Lower lobe of right lung (tissue), 2 donors: ENCODE measurements around the gene RAB11FIP3. TPM values are rescaled to one million over a fixed set of nuclear protein-coding genes. Genes with fewer than 3 reads are reported as not detected.

ENCODE experiments used
- ATAC-seq, 2 donors: fragments of 200-7000 bp; cut with Tn5 transposase; one replicate each; pipeline ENCODE4 v1.9.1; 2020 to 2022; ENCODE audit warnings: mild to moderate bottlenecking in 2 of 2, moderate library complexity in 2 of 2
- DNase-seq: peaks from one replicate; pipeline ENCODE4 v3.0.0-alpha.2; 2020
- H3K27ac ChIP-seq: fragments of 200-600 bp; one replicate; pipeline ENCODE4 v1.8.0; 2022
- H3K27me3 ChIP-seq: fragments of 200-600 bp; one replicate; pipeline ENCODE4 v1.8.0; 2022; ENCODE audit warnings: low read depth
- H3K36me3 ChIP-seq: fragments of 200-600 bp; one replicate; pipeline ENCODE4 v1.8.0; 2022; ENCODE audit warnings: mild to moderate bottlenecking
- H3K4me1 ChIP-seq: fragments of 200-600 bp; one replicate; pipeline ENCODE4 v1.8.0; 2022
- H3K4me3 ChIP-seq: fragments of 200-600 bp; one replicate; pipeline ENCODE4 v1.8.0; 2022; ENCODE audit warnings: mild to moderate bottlenecking
- H3K9me3 ChIP-seq: fragments of 200-600 bp; one replicate; pipeline ENCODE4 v1.8.0; 2022
- CTCF ChIP-seq: fragments of 200-600 bp; IDR thresholded peaks from one replicate; pipeline ENCODE4 v1.8.0; 2022; ENCODE audit warnings: antibody characterized with exemption, mild to moderate bottlenecking
- intact Hi-C: fragments of 100-400 bp; cut with DNase I; formaldehyde crosslinking; loops from one replicate; pipeline ENCODE4 v1.11.0; 2022
- total RNA-seq: library from RNA; stranded (reverse); fragmentation: NEBNext Ultra II Directional; extraction: Animal tissue kit (Norgen Biotek cat#: 25700); gene quantifications from one replicate; pipeline ENCODE4 v1.2.1, GENCODE V29; 2021
- donor health status: DM: no; HTN: yes; CAD: no; lungs with severe emphysema.

RAB11FIP3 gene
- total RNA-seq, 1 donor from 2014 or later: 32.2 TPM

GRCh38 chr16:525123-525519 is 99.7 kb downstream of the RAB11FIP3 start:
- no peak for DNase-seq
- Histone ChIP-seq H3K27ac (no peak overlapping the region), H3K9me3 (no peaks in the 10 kb centered on the region), H3K4me1 (peaks cover 41% of the 10 kb centered on the region), H3K27me3 (no peaks in the 10 kb centered on the region), H3K4me3 (no peak overlapping the region), H3K36me3 (peaks cover 9% of the 10 kb centered on the region)
- intact Hi-C loops: no loop called here
- no peak for TF ChIP-seq CTCF
- no peak for ATAC-seq

GRCh38 chr16:525520-526180 is 100.2 kb downstream of the RAB11FIP3 start:
- Histone ChIP-seq H3K27me3 (no peaks in the 10 kb centered on the region), H3K9me3 (no peaks in the 10 kb centered on the region), H3K4me1 (peaks cover 43% of the 10 kb centered on the region), H3K4me3 (peak overlapping the region; percentile 87), H3K27ac (peak overlapping the region; percentile 98), H3K36me3 (peaks cover 4% of the 10 kb centered on the region)
- DNase-seq (no peak), ATAC-seq (no peak)
- TF ChIP-seq CTCF: no peak
- intact Hi-C loops: no loop called here

- ATAC-seq (peak; percentile 21 to 37), DNase-seq (peak; percentile 68)
- no peak for TF ChIP-seq CTCF
Measured at GRCh38 chr16:526181-527014, 100.9 kb downstream of the RAB11FIP3 start.

GRCh38 chr16:527015-527903 is 101.8 kb downstream of the RAB11FIP3 start, which contains the start of gene CAPN15:
TSS of gene CAPN15 (plus strand) at chr16:527712. CDS start at chr16:546839, 19,127 bp downstream.
- intact Hi-C loops: no loop called here
- H3K4me1 ChIP-seq: peaks cover 43% of the 10 kb centered on the region
- no peaks in the 10 kb centered on the region for H3K9me3 ChIP-seq
- DNase-seq: peak; percentile 91
- no peak for TF ChIP-seq CTCF
- peak within 1 kb of the TSS; percentile 87 for H3K4me3 ChIP-seq
- H3K36me3 ChIP-seq: no peaks in the 10 kb centered on the region
- peak within 1 kb of the TSS; percentile 98 for H3K27ac ChIP-seq
- ATAC-seq: peak; percentile 93 to 94
- no peaks in the 10 kb centered on the region for H3K27me3 ChIP-seq

More at GRCh38 chr16:526181-527014, 100.9 kb downstream of the RAB11FIP3 start:
- H3K36me3 ChIP-seq: no peaks in the 10 kb centered on the region
- peaks cover 43% of the 10 kb centered on the region for H3K4me1 ChIP-seq
- intact Hi-C loops: no loop called here
- H3K9me3 ChIP-seq: no peaks in the 10 kb centered on the region
- peak overlapping the region; percentile 87 for H3K4me3 ChIP-seq
- peak overlapping the region; percentile 98 for H3K27ac ChIP-seq
- no peaks in the 10 kb centered on the region for H3K27me3 ChIP-seq
